ENCODE measurements around the gene THADA.

Gene THADA

DNA sequence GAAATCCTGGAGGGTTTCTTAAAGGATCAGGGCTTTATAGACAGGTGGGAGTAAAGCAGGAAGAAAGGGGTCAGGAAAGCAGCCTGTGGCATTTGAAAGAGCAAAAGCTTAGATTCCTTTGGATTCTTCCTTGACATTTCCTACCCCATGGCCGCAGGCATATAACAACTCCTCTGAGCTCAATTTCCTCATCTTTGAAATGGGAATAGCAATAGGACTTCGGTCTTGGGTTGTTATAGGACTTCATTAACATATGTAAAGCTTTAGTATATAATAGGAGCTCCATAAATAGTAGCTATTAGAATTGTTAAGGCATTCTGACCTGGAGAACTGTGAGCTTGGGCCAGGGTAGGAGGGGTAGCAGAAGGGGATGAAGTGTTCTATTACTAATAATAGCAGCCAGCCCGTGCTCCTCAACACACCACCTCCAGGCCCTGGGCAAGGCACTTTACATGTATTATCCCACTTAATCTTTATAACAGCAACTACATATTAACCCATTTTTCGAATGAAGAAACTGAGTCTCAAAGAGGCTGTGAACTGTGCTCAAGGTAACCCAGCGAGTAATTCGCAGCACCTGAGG is 380.1 kb downstream of the THADA start:
- no peak for DNase-seq

- no peak for DNase-seq
These were observed 381.6 kb downstream of the THADA start for GRCh38 chr2:43214253-43214652.

GRCh38 chr2:43212931-43213330 is 382.9 kb downstream of the THADA start:
- DNase-seq = no peak

GRCh38 chr2:43212216-43212835 is 383.5 kb downstream of the THADA start:
- DNase-seq = no peak

DNA sequence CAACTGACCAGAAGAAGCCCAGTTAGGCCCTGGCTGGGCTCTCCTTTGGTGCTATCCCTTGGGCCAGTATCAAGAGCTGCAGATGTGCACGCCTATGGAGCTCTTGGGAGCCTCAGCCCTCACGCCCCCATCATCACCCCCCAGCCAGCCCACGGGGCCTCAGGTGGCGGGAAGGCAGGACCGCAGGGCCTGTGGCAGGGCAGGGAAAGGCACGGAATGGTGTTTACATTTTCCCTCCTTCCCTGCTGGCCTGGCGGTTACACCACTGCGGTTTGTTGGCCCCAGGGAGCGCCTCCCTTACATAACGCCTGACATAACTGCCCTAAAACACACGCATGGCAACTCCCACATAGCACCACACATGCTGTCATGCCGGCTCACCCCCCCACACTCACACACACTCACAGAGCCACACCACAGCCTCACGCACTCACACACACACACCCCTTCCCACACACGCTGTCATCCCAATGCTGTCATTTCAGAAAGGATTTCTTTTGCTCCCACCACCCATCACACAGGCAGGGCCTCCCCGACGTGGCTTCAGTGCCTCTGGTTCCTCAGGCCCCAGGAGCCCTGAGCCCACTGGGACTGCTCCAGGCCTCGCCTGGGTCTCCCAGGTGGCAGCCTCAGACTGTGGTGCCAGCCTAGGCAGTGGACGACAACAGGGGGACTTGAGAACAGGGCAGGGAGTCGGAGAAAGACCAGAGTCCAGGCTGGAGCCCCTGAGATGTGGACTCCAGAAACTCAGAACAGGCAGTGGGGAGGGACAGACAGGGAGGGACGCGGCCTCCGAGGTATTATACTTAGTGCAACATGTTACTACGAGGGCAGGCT is 385.2 kb downstream of the THADA start:
- no peak for DNase-seq

DNA sequence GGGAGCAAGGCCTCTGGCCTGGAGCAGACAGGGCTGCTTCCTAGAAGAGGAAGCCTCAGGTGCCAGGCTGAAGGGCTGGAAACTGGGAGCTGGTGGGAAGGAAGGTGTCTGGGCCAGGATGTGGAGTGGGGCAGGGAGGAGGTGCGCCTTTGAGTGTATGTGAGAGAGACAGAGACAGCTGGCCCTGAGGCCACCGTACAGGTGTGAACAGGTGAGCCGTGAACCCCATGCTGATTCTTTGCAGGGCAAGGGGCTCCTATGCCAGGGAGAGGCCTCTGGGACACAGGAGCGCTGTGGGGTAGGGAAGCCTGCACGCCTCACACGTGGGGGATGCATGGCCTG is 385.7 kb downstream of the THADA start:
- DNase-seq = no peak

DNA sequence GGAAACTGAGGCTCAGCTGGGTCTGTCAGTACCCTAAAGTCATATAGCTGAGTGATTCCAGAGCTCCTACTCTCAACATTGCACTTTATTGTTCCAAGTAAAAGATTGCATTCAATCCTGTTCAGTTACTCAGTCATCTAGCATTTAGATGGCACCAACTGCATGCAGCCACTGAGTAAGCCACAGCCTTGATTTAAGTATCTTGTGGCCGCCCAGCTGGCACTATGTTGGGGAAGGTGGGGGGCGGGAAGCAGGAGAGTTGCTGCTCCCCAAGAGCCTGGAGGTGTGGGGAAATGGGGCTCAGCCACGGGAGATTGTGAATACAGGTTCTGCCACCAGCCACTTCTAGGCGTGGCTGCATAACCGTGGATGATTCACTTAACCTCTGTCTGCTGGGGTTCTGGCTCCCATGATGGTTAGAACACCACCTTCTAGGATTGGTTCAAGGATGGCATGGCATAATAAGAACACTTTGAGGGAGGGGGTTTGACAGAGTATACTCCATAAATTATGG is 386.6 kb downstream of the THADA start:
- DNase-seq = no peak

GRCh38 chr2:43207553-43208300 is 388.1 kb downstream of the THADA start:
- no peak for DNase-seq

DNA sequence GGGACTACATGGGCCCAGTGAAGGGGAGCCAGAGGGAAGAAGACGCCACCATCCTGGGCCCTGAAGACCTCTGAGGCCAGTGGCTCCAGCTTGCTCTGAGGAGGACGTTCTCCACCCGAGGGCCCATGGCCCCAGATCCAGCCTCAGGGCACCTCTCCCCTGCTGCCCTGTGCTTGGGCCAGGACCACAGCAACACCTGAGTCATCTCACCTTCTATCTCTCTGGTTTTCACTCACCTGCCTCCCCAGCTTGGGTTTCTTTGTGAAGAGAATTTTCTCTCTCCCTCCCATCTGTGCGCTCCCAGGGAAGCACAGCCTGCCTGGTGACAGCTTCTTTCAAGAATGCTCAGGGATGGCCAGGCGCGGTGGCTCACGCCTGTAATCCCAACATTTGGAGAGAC is 389.2 kb downstream of the THADA start:
- DNase-seq = no peak

DNA sequence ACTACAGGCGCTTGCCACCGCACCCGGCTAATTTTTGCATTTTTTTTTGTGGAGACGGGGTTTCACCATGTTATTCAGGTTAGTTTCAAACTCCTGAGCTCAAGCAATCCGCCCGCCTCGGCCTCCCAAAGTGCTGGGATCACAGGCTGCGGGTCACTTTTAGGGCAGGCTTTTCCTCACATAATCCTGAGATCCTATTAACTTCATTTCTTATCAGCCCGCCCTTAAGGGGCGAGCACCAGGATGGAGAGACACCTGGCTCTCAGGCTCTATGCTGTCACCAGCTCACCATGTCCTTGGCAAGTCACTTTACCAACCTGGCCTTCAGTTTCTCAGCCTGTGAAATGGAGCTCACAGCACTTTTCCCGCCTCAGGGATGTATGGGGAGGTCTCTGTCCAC is 392.5 kb downstream of the THADA start:
- DNase-seq = no peak

DNA sequence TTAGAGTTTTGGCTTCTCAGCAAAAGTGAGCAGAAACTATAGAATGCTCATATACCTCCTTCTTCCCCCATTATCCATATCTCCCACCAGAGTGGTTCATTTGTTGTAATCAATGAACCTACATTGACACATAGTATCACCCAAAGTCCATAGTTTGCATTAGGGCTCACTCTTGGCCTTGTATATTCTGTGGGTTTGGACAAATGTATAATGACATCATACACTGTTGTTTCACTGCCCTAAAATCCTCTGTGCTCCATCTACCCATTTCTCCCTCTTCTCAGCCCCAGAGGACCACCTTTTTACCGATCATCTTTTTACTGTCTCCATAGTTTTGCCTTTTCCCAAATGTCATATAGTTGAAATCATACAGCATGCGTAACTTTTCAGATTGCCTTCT is 393.5 kb downstream of the THADA start:
- DNase-seq = no peak

- no peak for DNase-seq
These were observed 394.3 kb downstream of the THADA start for GRCh38 chr2:43201497-43201896.

DNA sequence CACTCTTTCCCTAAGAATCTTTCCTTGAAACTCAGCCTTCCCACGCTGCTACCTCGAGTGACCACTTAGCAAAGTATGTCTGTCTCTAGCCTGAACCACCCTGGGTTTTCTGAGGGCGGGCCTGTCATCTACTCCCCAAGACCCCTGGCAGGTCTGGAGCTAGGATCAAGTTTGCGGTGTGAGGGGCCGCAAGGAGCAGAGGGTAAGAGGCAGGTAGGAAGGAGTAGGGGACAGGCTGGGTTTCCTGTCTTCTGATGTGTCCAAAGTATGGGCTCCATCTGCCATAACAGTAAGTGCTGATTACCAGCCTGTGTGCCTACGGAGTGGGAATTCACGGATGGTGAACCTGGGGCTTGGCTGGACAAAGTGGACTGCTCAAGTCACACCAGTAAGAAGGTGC is 394.8 kb downstream of the THADA start:
- DNase-seq = no peak

GRCh38 chr2:43199492-43200488 is 396.0 kb downstream of the THADA start:
- no peak for DNase-seq

GRCh38 chr2:43198263-43198662 is 397.6 kb downstream of the THADA start:
- no peak for DNase-seq

GRCh38 chr2:43197588-43197896 is 398.3 kb downstream of the THADA start:
- no peak for DNase-seq

- no peak for DNase-seq
These were observed 398.9 kb downstream of the THADA start for GRCh38 chr2:43196768-43197587.

GRCh38 chr2:43194121-43194869 is 401.5 kb downstream of the THADA start:
- no peak for DNase-seq

GRCh38 chr2:43193652-43194120 is 402.2 kb downstream of the THADA start:
- no peak for DNase-seq
